Left ventricle myocardium inferior (tissue), 1 donor: ENCODE data around the gene ZFHX3. TPM values are rescaled to one million over a fixed set of nuclear protein-coding genes. Genes with fewer than 3 reads are reported as not detected.

Experiments
- DNase-seq: peaks from one replicate; pipeline ENCODE4 v3.0.0-alpha.2; 2020
- H3K27ac ChIP-seq: fragments of 200-600 bp; replicated peaks from 2 replicates; pipeline ENCODE4 v1.8.0; 2021
- H3K27me3 ChIP-seq: fragments of 200-600 bp; 2 replicates; pipeline ENCODE4 v1.8.0; 2021; ENCODE audit warnings: low read depth
- H3K36me3 ChIP-seq: fragments of 200-600 bp; 2 replicates; pipeline ENCODE4 v1.8.0; 2021
- H3K4me1 ChIP-seq: fragments of 200-600 bp; 2 replicates; pipeline ENCODE4 v1.8.0; 2021
- H3K4me3 ChIP-seq: fragments of 200-600 bp; 2 replicates; pipeline ENCODE4 v1.8.0; 2021; ENCODE audit warnings: mild to moderate bottlenecking, moderate library complexity
- H3K9me3 ChIP-seq: fragments of 200-600 bp; replicated peaks from 2 replicates; pipeline ENCODE4 v1.8.0; 2021
- CTCF ChIP-seq: fragments of 200-600 bp; IDR thresholded peaks from 2 replicates; pipeline ENCODE4 v1.8.0; 2021; ENCODE audit warnings: antibody characterized with exemption, mild to moderate bottlenecking, borderline replicate concordance
- intact Hi-C: fragments of 100-400 bp; cut with micrococcal nuclease; formaldehyde crosslinking; loops from one replicate; pipeline ENCODE4 v1.11.0; 2022
- total RNA-seq: library from RNA; stranded (reverse); fragmentation: NEBNext Ultra II Directional; extraction: Animal tissue kit (Norgen Biotek cat#: 25700); gene quantifications from one replicate; pipeline ENCODE4 v1.2.1, GENCODE V29; 2021
- donor health status: DM: no; HTN: yes; CAD: no; lungs with severe emphysema.

The ZFHX3 gene
- total RNA-seq, 1 donor from 2014 or later = 9.6 TPM

- H3K36me3 ChIP-seq = peaks cover 25% of the 10 kb centered on the region
- H3K27ac ChIP-seq = no peak overlapping the region
Measured at GRCh38 chr16:72809446-72809845, 238.5 kb downstream of the ZFHX3 start.

GRCh38 chr16:72808754-72809153, 239.2 kb downstream of the ZFHX3 start:
- H3K4me3 ChIP-seq = no peak overlapping the region
- H3K9me3 ChIP-seq = no peaks in the 10 kb centered on the region
- H3K4me1 ChIP-seq = peaks cover 26% of the 10 kb centered on the region
- no peak overlapping the region for H3K27ac ChIP-seq
- no peak for DNase-seq
- peaks cover 25% of the 10 kb centered on the region for H3K36me3 ChIP-seq
- intact Hi-C loops = no loop called here
- TF ChIP-seq CTCF = no peak
- no peaks in the 10 kb centered on the region for H3K27me3 ChIP-seq

More at GRCh38 chr16:72809446-72809845, 238.5 kb downstream of the ZFHX3 start:
- no peaks in the 10 kb centered on the region for H3K27me3 ChIP-seq
- no peaks in the 10 kb centered on the region for H3K9me3 ChIP-seq
- peaks cover 26% of the 10 kb centered on the region for H3K4me1 ChIP-seq
- no peak for TF ChIP-seq CTCF
- intact Hi-C loops = no loop called here
- no peak for DNase-seq
- H3K4me3 ChIP-seq = no peak overlapping the region

GRCh38 chr16:72807245-72807644, 240.7 kb downstream of the ZFHX3 start:
- peaks cover 15% of the 10 kb centered on the region for H3K4me1 ChIP-seq
- intact Hi-C loops = no loop called here
- peaks cover 25% of the 10 kb centered on the region for H3K36me3 ChIP-seq
- H3K4me3 ChIP-seq = no peak overlapping the region
- H3K9me3 ChIP-seq = no peaks in the 10 kb centered on the region
- DNase-seq = no peak
- no peak for TF ChIP-seq CTCF
- H3K27me3 ChIP-seq = no peaks in the 10 kb centered on the region
- H3K27ac ChIP-seq = no peak overlapping the region

- Histone ChIP-seq H3K9me3 (no peaks in the 10 kb centered on the region), H3K4me3 (no peak overlapping the region), H3K4me1 (no peaks in the 10 kb centered on the region), H3K27ac (no peak overlapping the region), H3K27me3 (no peaks in the 10 kb centered on the region), H3K36me3 (peaks cover 20% of the 10 kb centered on the region)
- no peak for DNase-seq
- no peak for TF ChIP-seq CTCF
- intact Hi-C loops = no loop called here
Measured at GRCh38 chr16:72805486-72805885, 242.4 kb downstream of the ZFHX3 start.

- H3K36me3 ChIP-seq = peaks cover 53% of the 10 kb centered on the region
- intact Hi-C loops = no loop called here
- H3K27me3 ChIP-seq = no peaks in the 10 kb centered on the region
- no peak overlapping the region for H3K4me3 ChIP-seq
- H3K4me1 ChIP-seq = peaks cover 15% of the 10 kb centered on the region
- no peak for TF ChIP-seq CTCF
- no peaks in the 10 kb centered on the region for H3K9me3 ChIP-seq
- no peak for DNase-seq
- H3K27ac ChIP-seq = no peak overlapping the region
Measured at GRCh38 chr16:72800524-72801161, 247.3 kb downstream of the ZFHX3 start.
